CD14-positive monocyte (primary cell): Measurements from ENCODE around the gene PHC2. TPM values are rescaled to one million over a fixed set of nuclear protein-coding genes. Genes with fewer than 3 reads are reported as not detected.

Experiments
- DNase-seq, 3 donors: peaks; one replicate each; pipeline ENCODE4 v3.0.0-alpha.2; 2011 to 2022
- H2AFZ ChIP-seq: 2 replicates; pipeline ENCODE4 v1.6.0; 2012; ENCODE audit warnings: mild to moderate bottlenecking, low read depth, low read length, inconsistent platforms; ENCODE audit not compliant: insufficient read depth, poor library complexity, severe bottlenecking
- H3K27ac ChIP-seq, 2 donors: 1 replicate in 1 of 2; 2 replicates in 1 of 2; pipeline ENCODE4 v1.5.1; 2012 to 2013; ENCODE audit warnings: low read length in 2 of 2, control low read depth in 1 of 2, inconsistent platforms in 1 of 2, low read depth in 1 of 2, mild to moderate bottlenecking in 1 of 2
- H3K27me3 ChIP-seq, 2 donors: one replicate each; pipeline versions ENCODE4 v1.6.0 to v1.6.1; 2011 to 2013; ENCODE audit warnings: low read length in 2 of 2; ENCODE audit not compliant: control insufficient read depth in 2 of 2, insufficient read depth in 2 of 2
- H3K36me3 ChIP-seq, 2 donors: replicated peaks in 1 of 2; 1 replicate in 1 of 2; 2 replicates in 1 of 2; pipeline versions ENCODE4 v1.5.1 to v1.6.1; 2012 to 2013; ENCODE audit warnings: low read length in 2 of 2, control low read depth in 1 of 2, inconsistent platforms in 1 of 2, mild to moderate bottlenecking in 1 of 2; ENCODE audit not compliant: insufficient read depth in 2 of 2, control insufficient read depth in 1 of 2
- H3K4me1 ChIP-seq, 2 donors: 1 replicate in 1 of 2; 2 replicates in 1 of 2; pipeline versions ENCODE4 v1.5.1 to v1.6.1; 2012 to 2013; ENCODE audit warnings: low read length in 2 of 2, control low read depth in 1 of 2, inconsistent platforms in 1 of 2, mild to moderate bottlenecking in 1 of 2, moderate library complexity in 1 of 2; ENCODE audit not compliant: insufficient read depth in 2 of 2, control insufficient read depth in 1 of 2
- H3K4me2 ChIP-seq: replicated peaks from 2 replicates; pipeline ENCODE3; 2012; ENCODE audit warnings: low read length, moderate library complexity, mild to moderate bottlenecking; ENCODE audit not compliant: poor library complexity, severe bottlenecking; ENCODE audit errors: extremely low read depth
- H3K4me3 ChIP-seq, 3 experiments: fragments of 200-600 bp in 1 of 3; sonication (generic) in 1 of 3; replicated peaks in 1 of 3; 1 replicate in 2 of 3; 2 replicates in 1 of 3; pipeline ENCODE4 v1.5.1; 2011 to 2013; ENCODE audit warnings: low read length in 3 of 3, mild to moderate bottlenecking in 3 of 3, control low read depth in 2 of 3, low read depth in 2 of 3, inconsistent platforms in 1 of 3, moderate library complexity in 1 of 3
- H3K79me2 ChIP-seq: 2 replicates; pipeline ENCODE4 v1.6.0; 2012; ENCODE audit warnings: mild to moderate bottlenecking, control low read depth, inconsistent platforms, low read length, moderate library complexity; ENCODE audit not compliant: insufficient read depth
- H3K9ac ChIP-seq: 2 replicates; pipeline ENCODE4 v1.6.0; 2017; ENCODE audit warnings: low read length, mild to moderate bottlenecking; ENCODE audit not compliant: insufficient read depth, poor library complexity, severe bottlenecking
- H3K9me3 ChIP-seq, 2 donors: replicated peaks in 1 of 2; 1 replicate in 1 of 2; 2 replicates in 1 of 2; pipeline versions ENCODE4 v1.5.1 to v1.6.1; 2012 to 2013; ENCODE audit warnings: low read length in 2 of 2, control low read depth in 1 of 2; ENCODE audit not compliant: control insufficient read depth in 1 of 2, insufficient read depth in 1 of 2
- H4K20me1 ChIP-seq: 2 replicates; pipeline ENCODE4 v1.6.0; 2012; ENCODE audit warnings: mild to moderate bottlenecking, low read length, control low read depth, moderate library complexity; ENCODE audit not compliant: insufficient read depth
- H3K27ac Mint-ChIP-seq, 7 donors: one replicate each; pipeline ENCODE4 v1.8.0; 2020; ENCODE audit warnings: mild to moderate bottlenecking in 7 of 7, mixed read lengths in 7 of 7, moderate library complexity in 6 of 7, inconsistent platforms in 2 of 7
- H3K27me3 Mint-ChIP-seq, 3 donors: one replicate each; pipeline ENCODE4 v1.8.0; 2021 to 2022; ENCODE audit warnings: low read depth in 3 of 3, mild to moderate bottlenecking in 3 of 3, mixed read lengths in 3 of 3, moderate library complexity in 3 of 3, inconsistent platforms in 1 of 3
- H3K36me3 Mint-ChIP-seq, 2 donors: one replicate each; pipeline ENCODE4 v1.8.0; 2020; ENCODE audit warnings: mixed read lengths in 2 of 2, inconsistent platforms in 1 of 2, mild to moderate bottlenecking in 1 of 2
- H3K4me1 Mint-ChIP-seq: one replicate; pipeline ENCODE4 v1.8.0; 2020; ENCODE audit warnings: mild to moderate bottlenecking, mixed read lengths
- H3K4me3 Mint-ChIP-seq, 2 donors: one replicate each; pipeline ENCODE4 v1.8.0; 2020; ENCODE audit warnings: mild to moderate bottlenecking in 2 of 2, mixed read lengths in 2 of 2, moderate library complexity in 1 of 2
- H3K9me3 Mint-ChIP-seq, 7 donors: one replicate each; pipeline ENCODE4 v1.8.0; 2020 to 2022; ENCODE audit warnings: mixed read lengths in 7 of 7, mild to moderate bottlenecking in 6 of 7, moderate library complexity in 6 of 7, inconsistent platforms in 2 of 7
- CTCF ChIP-seq: fragments of 200-600 bp; IDR thresholded peaks from one replicate; pipeline ENCODE4 v1.8.0; 2022; ENCODE audit warnings: antibody characterized with exemption, mild to moderate bottlenecking
- whole genome bisulfite sequencing: methylation state at CpG from one replicate; pipeline ENCODE4 v1.1.5; 2013; ENCODE audit warnings: missing lambda C conversion rate; ENCODE audit not compliant: insufficient coverage; 5-methylcytosine and 5-hydroxymethylcytosine counted together
- intact Hi-C, 2 donors: fragments of 100-400 bp; cut with micrococcal nuclease; formaldehyde crosslinking; loops; one replicate each; pipeline versions ENCODE4 v1.15.0 to v1.15.1; 2023
- polyA plus RNA-seq, 3 donors: library from polyadenylated mRNA; depleted of rRNA in 1 of 3; unstranded in 2 of 3; stranded (reverse) in 1 of 3; fragments of 300-500 nt in 2 of 3; fragments of >200 nt in 1 of 3; fragmentation: Illumina TruSeq in 2 of 3; gene quantifications; 1 replicate in 2 of 3; 2 replicates in 1 of 3; pipeline ENCODE4 v1.2.3, GENCODE V29; 2012 to 2021

PHC2 gene
- polyA plus RNA-seq, 3 donors = 18.9 to 85.3 (median 53.1) TPM

- Histone ChIP-seq H3K79me2 (no peaks in the 10 kb centered on the region), H3K4me3 (no peak overlapping the region), H3K4me1 (peaks cover 16 to 22% of the 10 kb centered on the region in 2 donors), H3K27ac (no peak overlapping the region), H4K20me1 (no peaks in the 10 kb centered on the region), H3K36me3 (peaks cover 0 to 2% of the 10 kb centered on the region in 2 donors), H3K9me3 (no peaks in the 10 kb centered on the region), H3K4me2 (no peak overlapping the region), H2AFZ (no peak overlapping the region), H3K27me3 (no peaks in the 10 kb centered on the region), H3K9ac (no peak overlapping the region)
- H3K4me3 Mint-ChIP-seq = no peak overlapping the region
- no peak overlapping the region for H3K27ac Mint-ChIP-seq
- no peak for DNase-seq
- WGBS = 80% methylated on average over 1 of the region's 1 CpG
- H3K4me1 Mint-ChIP-seq = peaks cover 37% of the 10 kb centered on the region
- peaks cover 1 to 5% (median 3%) of the 10 kb centered on the region in 3 donors for H3K27me3 Mint-ChIP-seq
- no peaks in the 10 kb centered on the region for H3K9me3 Mint-ChIP-seq
- no peak for TF ChIP-seq CTCF
- peaks cover 12 to 16% of the 10 kb centered on the region in 2 donors for H3K36me3 Mint-ChIP-seq
- intact Hi-C loops = no loop called here
Observed at GRCh38 chr1:33377756-33378155, 53.1 kb downstream of the PHC2 start.

GRCh38 chr1:33377013-33377412 lies 53.9 kb downstream of the PHC2 start:
- no peak overlapping the region for H3K27ac ChIP-seq
- H3K4me2 ChIP-seq = no peak overlapping the region
- H3K4me1 ChIP-seq = peaks cover 13 to 18% of the 10 kb centered on the region in 2 donors
- H4K20me1 ChIP-seq = no peaks in the 10 kb centered on the region
- no peaks in the 10 kb centered on the region for H3K79me2 ChIP-seq
- Mint-ChIP-seq H3K9me3 (no peaks in the 10 kb centered on the region), H3K27ac (no peak overlapping the region), H3K27me3 (peaks cover 0 to 6% (median 1%) of the 10 kb centered on the region in 3 donors), H3K4me3 (no peak overlapping the region), H3K36me3 (peaks cover 12 to 16% of the 10 kb centered on the region in 2 donors), H3K4me1 (peaks cover 30% of the 10 kb centered on the region)
- intact Hi-C loops = no loop called here
- no peak overlapping the region for H2AFZ ChIP-seq
- H3K9ac ChIP-seq = no peak overlapping the region
- no peak for TF ChIP-seq CTCF
- H3K4me3 ChIP-seq = no peak overlapping the region
- DNase-seq = no peak
- no peaks in the 10 kb centered on the region for H3K27me3 ChIP-seq
- WGBS = 100% methylated on average over 1 of the region's 1 CpG
- H3K36me3 ChIP-seq = peaks cover 0 to 2% of the 10 kb centered on the region in 2 donors
- no peaks in the 10 kb centered on the region for H3K9me3 ChIP-seq
